COLO668 (cell line): ENCODE data around the gene ZBED4.

Experiments
- DNase-seq: peaks from one replicate; lab custom pipeline; 2025; ENCODE audit not compliant: unreplicated experiment; lab: John Stamatoyannopoulos, UW

ZBED4 gene

DNA sequence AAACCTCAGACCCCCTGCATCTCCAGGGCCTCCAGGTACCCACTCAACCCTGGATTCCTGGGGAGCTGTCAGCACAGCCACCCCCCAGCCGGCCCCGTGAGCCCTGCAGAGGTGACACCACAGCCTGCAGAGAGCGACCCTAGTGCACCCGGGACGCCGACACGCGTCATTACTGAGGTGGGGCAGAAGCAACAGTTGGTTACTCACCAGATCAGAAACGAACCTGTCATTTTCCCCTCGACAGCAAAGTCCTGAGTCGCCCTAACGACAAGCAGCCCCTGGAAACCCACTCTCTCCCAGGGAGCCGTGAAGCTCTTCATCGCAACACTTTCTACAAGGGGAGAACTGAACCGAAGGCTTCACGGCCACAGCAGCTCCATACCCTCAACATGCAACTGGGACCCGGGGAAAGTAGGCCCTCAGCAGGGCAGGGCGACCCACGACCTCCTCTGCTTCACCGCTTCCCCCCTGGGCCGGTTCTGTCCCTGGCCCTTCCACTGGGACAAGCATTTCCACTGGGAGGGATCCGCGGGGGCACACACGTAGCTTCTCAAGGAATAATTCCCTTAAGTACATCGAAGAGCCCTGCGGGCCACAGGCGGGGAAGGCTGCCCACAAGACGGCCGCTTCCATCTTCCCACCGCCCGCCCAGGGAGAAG, 27.6 kb upstream of the ZBED4 start:
- peak; percentile 28 for DNase-seq

DNA sequence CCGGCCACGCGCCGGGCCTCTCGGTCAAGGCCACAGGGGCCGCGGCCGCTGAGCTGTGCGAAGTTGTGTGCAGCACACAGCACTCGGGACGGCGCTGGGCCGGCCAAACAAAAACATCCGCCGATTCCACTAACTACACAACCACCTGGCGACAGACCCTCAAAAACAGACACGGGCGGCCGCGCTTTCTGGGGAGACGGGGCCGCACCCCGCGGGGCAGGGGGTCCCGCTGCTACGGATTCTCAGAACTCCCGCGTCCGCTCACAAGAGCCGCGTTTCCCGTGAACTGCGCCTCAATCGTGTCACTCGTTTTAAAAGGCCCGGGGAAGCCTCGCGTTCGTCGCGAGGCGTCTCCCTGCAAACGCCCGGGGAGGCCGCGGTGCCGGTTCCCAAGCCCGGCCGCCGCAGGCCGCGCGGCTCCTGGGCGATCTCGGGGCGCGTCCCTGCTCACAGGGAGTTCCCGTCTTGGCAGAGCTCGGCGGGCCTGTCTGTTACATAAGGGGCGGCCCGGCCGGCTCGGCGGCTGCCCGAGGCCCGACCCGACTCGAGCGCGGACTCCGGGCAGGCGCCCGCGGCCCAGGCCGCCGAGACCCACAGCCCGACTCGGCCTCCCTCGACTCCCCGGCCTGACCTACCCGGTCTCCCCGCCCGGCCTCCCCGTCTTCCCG, 26.9 kb upstream of the ZBED4 start:
- peak; percentile 54 for DNase-seq

DNA sequence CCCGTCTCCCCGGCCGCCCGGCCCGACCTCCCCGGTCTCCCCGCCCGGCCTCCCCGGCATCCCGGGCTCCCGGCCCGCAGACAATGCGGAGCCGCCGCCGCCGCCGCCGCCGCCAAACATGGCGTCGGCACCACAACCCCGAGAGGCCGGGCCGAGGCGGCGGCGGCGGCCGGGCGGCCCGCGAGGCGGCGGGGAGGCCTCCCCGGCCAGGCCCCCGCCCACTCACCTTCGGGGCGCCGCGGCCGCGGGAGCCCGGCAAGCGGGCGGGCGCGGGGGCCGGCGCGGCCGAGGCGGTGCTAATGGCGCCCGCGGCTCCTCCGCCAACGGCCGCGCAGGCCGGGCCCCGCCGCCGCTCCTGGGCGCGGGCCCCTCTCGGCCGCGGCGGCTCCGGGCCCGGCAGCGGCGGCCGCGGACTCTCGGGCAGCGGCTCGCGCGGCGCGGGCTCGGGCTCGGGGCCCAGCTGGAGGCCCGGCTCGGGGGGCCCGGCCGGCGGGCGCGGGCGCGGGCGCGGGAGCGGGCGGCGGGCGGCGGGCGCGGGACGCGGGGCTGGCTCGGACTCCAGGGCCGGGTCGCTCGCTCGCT, 26.3 kb upstream of the ZBED4 start:
- peak; percentile 65 for DNase-seq

GRCh38 chr22:49827853-49828598, 25.6 kb upstream of the ZBED4 start, which contains the start of gene BRD1:
Gene BRD1 (minus strand): TSS chr22:49827873. CDS start chr22:49824317, 3,556 bp downstream.
- DNase-seq = peak; percentile 84

GRCh38 chr22:49828599-49828965, 25.1 kb upstream of the ZBED4 start:
- DNase-seq = no peak

- no peak for DNase-seq
Measured at GRCh38 chr22:49829044-49829853, 24.4 kb upstream of the ZBED4 start.

DNA sequence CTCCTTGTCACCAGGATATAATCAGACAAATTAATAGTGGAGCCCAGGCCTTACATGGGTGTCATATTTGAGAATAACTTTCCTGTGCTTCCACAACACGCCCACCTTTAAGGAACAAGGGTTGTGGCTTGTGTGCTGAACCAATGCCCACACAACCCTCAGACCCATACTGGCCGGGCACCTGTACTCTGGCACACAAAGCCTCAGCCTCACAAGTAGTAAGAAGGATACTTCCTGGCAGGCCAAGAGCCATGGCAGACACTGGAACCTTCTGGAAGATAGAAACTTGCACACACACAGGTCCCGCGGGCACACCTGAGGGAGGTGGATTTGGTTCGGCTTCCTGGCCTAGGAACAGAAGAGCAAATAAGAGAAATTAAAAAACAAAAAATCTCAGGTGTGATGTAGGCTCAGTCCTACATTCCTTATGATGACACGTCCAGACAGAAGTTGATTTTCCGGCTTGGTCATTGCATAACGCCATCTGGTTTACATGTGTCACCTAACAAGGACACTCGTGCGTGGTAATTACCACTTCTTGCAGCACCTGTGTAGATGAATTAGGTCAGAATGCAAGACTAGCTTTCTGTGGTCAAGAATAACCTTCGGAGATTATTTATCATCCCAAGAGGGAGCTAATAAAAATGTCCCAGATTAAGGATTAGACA, 20.2 kb upstream of the ZBED4 start:
- peak; percentile 24 for DNase-seq

- no peak for DNase-seq
Measured at GRCh38 chr22:49838771-49839717, 14.6 kb upstream of the ZBED4 start.

DNA sequence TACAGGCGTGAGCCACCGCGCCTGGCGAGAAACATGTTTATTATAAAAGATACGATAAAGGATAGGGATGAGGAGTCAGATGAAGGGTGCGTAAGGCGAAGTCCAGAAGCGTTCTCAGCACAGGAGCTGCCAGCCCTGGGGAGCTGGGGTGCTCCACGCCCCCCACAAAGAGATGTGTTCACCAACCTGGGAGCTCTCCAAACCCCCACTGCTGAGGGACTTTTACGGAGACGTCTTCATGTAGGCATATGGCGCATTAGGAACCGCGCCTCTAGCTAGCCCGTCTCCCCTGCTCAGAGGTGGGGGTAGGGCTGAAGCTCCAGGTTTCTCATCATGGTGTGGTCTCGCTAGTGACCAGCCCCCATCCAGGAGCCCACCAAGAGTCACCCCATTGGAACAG, 8.4 kb upstream of the ZBED4 start:
- DNase-seq = no peak

GRCh38 chr22:49845666-49846459, 7.8 kb upstream of the ZBED4 start:
- no peak for DNase-seq

- no peak for DNase-seq
Measured at GRCh38 chr22:49847751-49848689, 5.6 kb upstream of the ZBED4 start.

DNA sequence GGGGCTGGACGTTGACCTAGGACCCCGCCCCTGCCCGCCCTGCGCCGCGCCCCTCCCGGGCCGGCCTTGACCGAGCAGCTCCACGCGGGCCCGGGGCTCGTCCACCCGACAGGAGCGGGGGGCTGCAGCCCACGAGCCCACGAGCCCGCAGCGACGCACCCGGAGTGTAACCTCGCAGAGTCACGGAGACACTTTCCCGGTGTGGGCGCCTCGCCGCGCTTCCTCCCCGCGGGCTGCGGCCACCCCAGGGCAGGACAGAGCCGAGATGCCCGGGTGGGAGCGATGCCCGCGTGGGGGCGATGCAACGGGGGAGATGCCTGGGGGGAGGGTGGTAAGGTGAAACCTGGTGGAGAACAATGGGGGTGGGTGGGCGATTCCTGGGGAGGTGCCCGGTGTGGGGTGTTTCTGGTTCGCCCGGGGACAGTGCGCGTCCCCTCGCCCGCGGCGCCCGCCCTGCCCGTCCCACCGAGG, 4.9 kb upstream of the ZBED4 start:
- DNase-seq = no peak

DNA sequence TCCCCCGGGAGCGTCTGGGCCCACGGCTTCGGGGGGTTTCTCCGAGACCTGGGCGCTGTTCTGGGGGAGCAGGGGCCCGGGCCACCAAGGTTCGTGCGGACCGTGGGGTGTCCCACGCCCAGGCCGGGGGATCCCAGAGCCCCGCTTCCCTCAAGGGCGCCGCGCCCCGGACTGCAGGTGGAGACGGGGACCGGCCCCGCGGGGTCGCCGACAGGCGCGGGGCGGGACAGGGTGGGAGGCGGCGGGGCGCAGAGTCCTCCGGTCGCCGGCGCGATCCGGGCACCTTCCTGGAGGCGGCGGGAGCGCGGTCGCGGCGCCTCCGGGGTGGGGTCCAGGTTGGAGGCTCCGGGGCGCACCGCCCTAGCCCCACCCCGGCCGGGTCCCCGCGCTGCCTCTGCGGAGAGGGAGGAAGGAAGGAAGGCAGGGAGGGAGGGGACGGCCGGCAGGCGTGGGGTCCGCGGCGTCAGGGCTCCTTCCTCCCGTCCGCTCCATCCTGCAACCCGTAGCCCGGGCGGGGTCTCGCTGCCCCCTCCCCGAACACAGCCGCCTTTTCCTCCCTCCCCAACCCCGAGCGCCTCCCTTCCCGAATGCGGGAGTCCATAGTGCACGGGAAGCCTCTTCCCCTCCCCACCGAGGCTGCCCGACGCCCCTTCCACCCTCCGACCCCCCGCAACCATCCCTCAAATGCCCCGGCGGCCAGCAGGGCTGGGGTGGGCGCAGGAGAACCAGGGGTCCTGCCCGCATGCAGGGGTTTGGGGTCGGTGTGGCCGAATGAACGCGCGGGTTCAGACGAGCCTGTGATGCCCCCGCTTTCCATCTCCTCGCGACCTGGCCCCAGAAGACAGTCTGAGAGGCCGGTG, 4.3 kb upstream of the ZBED4 start:
- DNase-seq = no peak

- DNase-seq = no peak
Measured at GRCh38 chr22:49850021-49850911, 3.4 kb upstream of the ZBED4 start.
